ENCODE measurements around the gene SMIM36.

DNA sequence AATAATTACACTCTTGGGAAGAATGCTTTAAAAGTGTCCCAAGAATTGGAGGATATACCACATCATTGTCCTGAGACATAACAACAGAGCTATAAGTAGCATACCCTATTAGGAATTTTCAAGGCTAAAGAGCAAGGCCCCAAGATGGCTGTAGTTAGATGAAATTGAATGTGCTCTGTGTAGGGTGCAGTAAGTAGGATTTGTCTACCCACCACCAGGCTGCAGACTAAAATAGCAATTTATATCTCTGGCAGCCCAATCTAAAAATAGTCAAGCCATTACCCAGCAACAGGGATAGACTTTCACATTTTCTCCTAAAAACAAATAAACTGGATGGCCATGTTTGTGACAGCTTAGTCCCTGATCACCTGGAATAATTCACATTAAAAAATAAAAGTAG, 95.3 kb downstream of the SMIM36 start:
- TF ChIP-seq, protein P1, sequence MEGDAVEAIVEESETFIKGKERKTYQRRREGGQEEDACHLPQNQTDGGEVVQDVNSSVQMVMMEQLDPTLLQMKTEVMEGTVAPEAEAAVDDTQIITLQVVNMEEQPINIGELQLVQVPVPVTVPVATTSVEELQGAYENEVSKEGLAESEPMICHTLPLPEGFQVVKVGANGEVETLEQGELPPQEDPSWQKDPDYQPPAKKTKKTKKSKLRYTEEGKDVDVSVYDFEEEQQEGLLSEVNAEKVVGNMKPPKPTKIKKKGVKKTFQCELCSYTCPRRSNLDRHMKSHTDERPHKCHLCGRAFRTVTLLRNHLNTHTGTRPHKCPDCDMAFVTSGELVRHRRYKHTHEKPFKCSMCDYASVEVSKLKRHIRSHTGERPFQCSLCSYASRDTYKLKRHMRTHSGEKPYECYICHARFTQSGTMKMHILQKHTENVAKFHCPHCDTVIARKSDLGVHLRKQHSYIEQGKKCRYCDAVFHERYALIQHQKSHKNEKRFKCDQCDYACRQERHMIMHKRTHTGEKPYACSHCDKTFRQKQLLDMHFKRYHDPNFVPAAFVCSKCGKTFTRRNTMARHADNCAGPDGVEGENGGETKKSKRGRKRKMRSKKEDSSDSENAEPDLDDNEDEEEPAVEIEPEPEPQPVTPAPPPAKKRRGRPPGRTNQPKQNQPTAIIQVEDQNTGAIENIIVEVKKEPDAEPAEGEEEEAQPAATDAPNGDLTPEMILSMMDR (IDR thresholded peaks at IDR 0.05): no peak
- TF ChIP-seq POLR2AphosphoS5 (IDR thresholded peaks at IDR 0.05; ENCODE audit: insufficient read depth in 1 of 2, low read depth in 1 of 2): no peak

All from vagina (tissue), 2 donors.